Transverse colon (tissue), 4 donors: ENCODE measurements around the gene DDX10. TPM values are rescaled to one million over a fixed set of nuclear protein-coding genes. Genes with fewer than 3 reads are reported as not detected.

Experiments used
- DNase-seq: peaks from one replicate; pipeline ENCODE4 v3.0.0-alpha.2; 2019
- H3K27ac ChIP-seq, 4 donors: fragments of 200-600 bp; sonication (generic); 2 replicates each; pipeline ENCODE4 v1.5.1; 2016 to 2018; ENCODE audit warnings: inconsistent platforms in 4 of 4
- H3K27me3 ChIP-seq: fragments of 200-600 bp; sonication (generic); 2 replicates; pipeline ENCODE4 v1.5.1; 2017; ENCODE audit warnings: inconsistent platforms
- H3K36me3 ChIP-seq, 4 donors: fragments of 200-600 bp; sonication (generic); 2 replicates each; pipeline ENCODE4 v1.5.1; 2017 to 2019; ENCODE audit warnings: inconsistent platforms in 4 of 4
- H3K4me1 ChIP-seq, 4 donors: fragments of 200-600 bp; sonication (generic); 2 replicates each; pipeline ENCODE4 v1.5.1; 2017 to 2020; ENCODE audit warnings: inconsistent platforms in 4 of 4
- H3K4me3 ChIP-seq, 4 donors: fragments of 200-600 bp; sonication (generic); 1 replicate in 1 of 4; 2 replicates in 3 of 4; pipeline versions ENCODE4 v1.5.1 to v1.6.1; 2017 to 2019; ENCODE audit warnings: inconsistent platforms in 4 of 4
- H3K9me3 ChIP-seq, 2 donors: fragments of 200-600 bp; sonication (generic); 2 replicates each; pipeline ENCODE4 v1.5.1; 2017 to 2019; ENCODE audit warnings: inconsistent platforms in 2 of 2
- EP300 ChIP-seq: sonication (generic); formaldehyde crosslinking; IDR thresholded peaks from one replicate; pipeline ENCODE4 v1.6.1; 2017; ENCODE audit warnings: antibody characterized with exemption, low read depth
- POLR2A ChIP-seq: fragments of 450-650 bp; IDR thresholded peaks from one replicate; pipeline ENCODE4 v1.6.1; 2016; ENCODE audit warnings: antibody characterized with exemption, mild to moderate bottlenecking, moderate library complexity
- POLR2AphosphoS5 ChIP-seq, 3 donors: sonication (generic); formaldehyde crosslinking; IDR thresholded peaks; one replicate each; pipeline ENCODE4 v1.6.1; 2016; ENCODE audit warnings: antibody characterized with exemption in 3 of 3
- WGBS, 2 donors: methylation state at CpG; one replicate each; pipeline ENCODE4 v1.1.5; 2018; ENCODE audit warnings: low coverage in 1 of 2; 5-methylcytosine and 5-hydroxymethylcytosine counted together
- in situ Hi-C, 4 donors: fragments of 200-750 bp; cut with MboI; loops; one replicate each; pipeline versions ENCODE4 v1.15.0 to v1.15.1; 2017; ENCODE audit warnings: low sequenced_read_pairs in 3 of 4, low pct_ligation_motif_present in 1 of 4, low pct_unique_long_range_greater_than_20kb in 1 of 4
- intact Hi-C: fragments of 100-400 bp; cut with DNase I; formaldehyde crosslinking; loops from one replicate; pipeline ENCODE4 v1.15.1; 2023; ENCODE audit warnings: low total_unique reads
- total RNA-seq, 4 donors: library from RNA; depleted of rRNA; stranded (reverse); fragments of >200 nt; gene quantifications; one replicate each; pipeline ENCODE4 v1.1.0, GENCODE V29; 2016
- TF ChIP-seq, protein P1 (sequence below), 5 experiments: fragments of 200-600 bp in 3 of 5; fragments of 450-650 bp in 2 of 5; sonication (generic) in 3 of 5; IDR thresholded peaks; 1 replicate in 2 of 5; 2 replicates in 3 of 5; pipeline ENCODE4 v1.5.1; 2016 to 2017; ENCODE audit warnings: antibody characterized with exemption in 5 of 5, inconsistent platforms in 3 of 5, mild to moderate bottlenecking in 2 of 5, moderate library complexity in 1 of 5

Gene DDX10
- total RNA-seq, 4 donors from 2014 or later, result 7.6 to 38.2 (median 12.6) TPM

DNA sequence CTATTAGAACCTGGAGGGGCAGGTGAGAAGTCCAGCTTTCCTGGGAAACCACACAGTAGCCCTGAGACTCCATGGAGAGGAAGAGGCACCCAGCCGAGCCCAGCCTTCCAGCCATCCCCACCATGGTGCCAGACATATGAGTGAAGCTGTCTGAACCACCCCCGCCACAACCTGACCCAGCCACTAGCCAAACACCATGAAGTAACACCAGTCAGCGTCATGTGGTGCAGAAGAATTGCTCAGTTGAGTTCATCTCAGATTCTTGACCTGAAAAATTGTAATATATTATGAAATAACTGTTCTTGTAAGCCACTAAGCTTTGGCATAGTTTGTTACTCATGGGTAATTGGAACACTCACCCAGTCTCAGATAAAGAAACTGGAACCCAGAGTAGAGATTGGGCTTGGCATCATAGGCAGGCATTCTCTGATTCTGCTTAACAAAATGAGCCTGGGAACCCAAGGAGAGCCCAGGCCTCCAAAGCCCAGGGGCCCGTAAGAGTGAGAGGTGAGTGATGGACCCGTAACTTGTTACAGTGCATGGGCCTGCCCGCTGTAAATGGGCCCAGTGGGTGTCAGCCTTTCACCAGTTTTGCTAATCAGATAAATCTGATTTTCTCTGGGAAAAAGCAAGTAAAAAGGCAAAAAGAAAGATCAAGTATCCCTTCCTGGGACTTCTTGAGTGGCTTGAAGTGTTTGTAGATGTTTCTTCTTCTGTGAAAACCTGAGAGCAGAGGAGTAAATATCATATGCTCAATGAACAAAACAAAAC lies 305.5 kb downstream of the DDX10 start:
- TF ChIP-seq POLR2A (no peak), EP300 (no peak), POLR2AphosphoS5 (IDR thresholded peaks at IDR 0.05) (no peak)
- TF ChIP-seq, protein P1, sequence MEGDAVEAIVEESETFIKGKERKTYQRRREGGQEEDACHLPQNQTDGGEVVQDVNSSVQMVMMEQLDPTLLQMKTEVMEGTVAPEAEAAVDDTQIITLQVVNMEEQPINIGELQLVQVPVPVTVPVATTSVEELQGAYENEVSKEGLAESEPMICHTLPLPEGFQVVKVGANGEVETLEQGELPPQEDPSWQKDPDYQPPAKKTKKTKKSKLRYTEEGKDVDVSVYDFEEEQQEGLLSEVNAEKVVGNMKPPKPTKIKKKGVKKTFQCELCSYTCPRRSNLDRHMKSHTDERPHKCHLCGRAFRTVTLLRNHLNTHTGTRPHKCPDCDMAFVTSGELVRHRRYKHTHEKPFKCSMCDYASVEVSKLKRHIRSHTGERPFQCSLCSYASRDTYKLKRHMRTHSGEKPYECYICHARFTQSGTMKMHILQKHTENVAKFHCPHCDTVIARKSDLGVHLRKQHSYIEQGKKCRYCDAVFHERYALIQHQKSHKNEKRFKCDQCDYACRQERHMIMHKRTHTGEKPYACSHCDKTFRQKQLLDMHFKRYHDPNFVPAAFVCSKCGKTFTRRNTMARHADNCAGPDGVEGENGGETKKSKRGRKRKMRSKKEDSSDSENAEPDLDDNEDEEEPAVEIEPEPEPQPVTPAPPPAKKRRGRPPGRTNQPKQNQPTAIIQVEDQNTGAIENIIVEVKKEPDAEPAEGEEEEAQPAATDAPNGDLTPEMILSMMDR (IDR thresholded peaks at IDR 0.05), result no peak
- in situ Hi-C loops, result no loop called here
- intact Hi-C loops, result no loop called here
- no peaks in the 10 kb centered on the region for H3K36me3 ChIP-seq
- no peaks in the 10 kb centered on the region for H3K27me3 ChIP-seq
- DNase-seq, result no peak
- 79 to 87% methylated on average over 3 to 6 of the region's 6 CpGs for WGBS, 2 donors
- no peaks in the 10 kb centered on the region for H3K4me1 ChIP-seq
- H3K27ac ChIP-seq, result no peak overlapping the region
- H3K9me3 ChIP-seq, result no peaks in the 10 kb centered on the region
- H3K4me3 ChIP-seq, result no peak overlapping the region

DNA sequence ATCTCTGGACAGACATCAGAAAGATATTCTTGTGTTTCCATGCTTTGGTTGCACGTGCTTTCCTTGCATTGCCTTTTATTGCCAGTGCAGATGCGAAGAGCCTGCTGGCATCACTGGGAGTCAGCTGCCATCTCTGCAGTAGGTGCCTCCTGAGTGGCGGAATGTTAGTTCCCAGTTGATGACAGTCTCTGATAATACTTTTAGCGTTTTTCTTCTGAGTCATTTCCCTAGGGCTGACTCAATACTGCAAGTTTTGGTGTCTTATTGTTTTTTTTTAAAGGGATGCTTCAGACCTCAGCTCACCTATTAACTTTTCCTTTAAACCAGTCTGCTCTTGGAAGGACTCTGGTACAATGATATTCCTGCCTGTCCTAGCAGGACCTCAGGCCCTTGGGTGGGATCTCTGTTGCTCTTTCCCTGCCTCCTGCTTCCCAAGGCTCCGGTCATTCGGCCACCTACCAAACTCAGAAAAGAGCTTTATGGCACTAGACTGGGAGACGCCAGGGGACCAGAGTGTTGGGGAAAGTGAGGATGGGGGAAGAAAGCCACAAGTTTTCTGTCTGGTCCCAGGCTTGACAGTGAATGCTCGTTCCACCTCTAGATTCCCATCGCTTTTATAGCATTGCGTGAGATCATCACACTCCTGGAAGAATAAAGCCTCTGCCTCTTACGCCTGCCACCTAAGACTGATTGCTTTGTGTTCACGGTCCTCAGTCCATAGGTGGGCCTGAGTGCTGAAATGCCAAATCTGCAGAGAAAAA lies 308.7 kb downstream of the DDX10 start:
- Histone ChIP-seq H3K27me3 (no peaks in the 10 kb centered on the region), H3K27ac (no peak overlapping the region), H3K9me3 (no peaks in the 10 kb centered on the region), H3K4me3 (no peak overlapping the region), H3K36me3 (no peaks in the 10 kb centered on the region), H3K4me1 (no peaks in the 10 kb centered on the region)
- DNase-seq, result no peak
- intact Hi-C loops, result no loop called here
- WGBS, 2 donors, result 82 to 88% methylated on average over 7 to 12 of the region's 12 CpGs
- in situ Hi-C loops, result no loop called here
- TF ChIP-seq EP300 (no peak), POLR2AphosphoS5 (IDR thresholded peaks at IDR 0.05) (no peak), POLR2A (no peak)
- TF ChIP-seq, protein P1 (IDR thresholded peaks at IDR 0.05), result no peak

DNA sequence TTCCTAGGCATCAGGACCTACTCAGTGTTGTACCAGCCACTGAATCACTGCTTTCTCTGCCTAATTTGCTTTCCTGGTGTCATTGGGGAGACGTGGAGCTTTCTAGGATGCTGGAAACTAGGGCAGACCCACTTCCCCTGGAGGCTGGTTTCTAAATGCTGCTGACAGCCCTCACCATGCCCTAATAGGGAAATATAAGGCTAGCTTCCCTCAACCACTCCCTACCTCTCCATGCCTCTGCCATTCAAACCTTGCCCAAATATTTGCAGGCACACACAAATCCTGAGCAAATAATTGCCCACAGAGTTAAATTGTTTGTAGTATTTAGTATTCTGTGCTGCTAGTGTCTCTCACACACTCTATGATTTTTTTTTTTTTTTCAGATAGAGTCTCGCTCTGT lies 310.2 kb downstream of the DDX10 start:
- intact Hi-C loops, result no loop called here
- no peak overlapping the region for H3K27ac ChIP-seq
- H3K36me3 ChIP-seq, result no peaks in the 10 kb centered on the region
- in situ Hi-C loops, result no loop called here
- H3K4me3 ChIP-seq, result no peak overlapping the region
- H3K9me3 ChIP-seq, result no peaks in the 10 kb centered on the region
- no peak for DNase-seq
- WGBS, 2 donors, result 56 to 63% methylated on average over 1 to 2 of the region's 2 CpGs
- TF ChIP-seq POLR2A, result no peak
- TF ChIP-seq, protein P1 (IDR thresholded peaks at IDR 0.05), result no peak
- no peaks in the 10 kb centered on the region for H3K4me1 ChIP-seq
- no peaks in the 10 kb centered on the region for H3K27me3 ChIP-seq

DNA sequence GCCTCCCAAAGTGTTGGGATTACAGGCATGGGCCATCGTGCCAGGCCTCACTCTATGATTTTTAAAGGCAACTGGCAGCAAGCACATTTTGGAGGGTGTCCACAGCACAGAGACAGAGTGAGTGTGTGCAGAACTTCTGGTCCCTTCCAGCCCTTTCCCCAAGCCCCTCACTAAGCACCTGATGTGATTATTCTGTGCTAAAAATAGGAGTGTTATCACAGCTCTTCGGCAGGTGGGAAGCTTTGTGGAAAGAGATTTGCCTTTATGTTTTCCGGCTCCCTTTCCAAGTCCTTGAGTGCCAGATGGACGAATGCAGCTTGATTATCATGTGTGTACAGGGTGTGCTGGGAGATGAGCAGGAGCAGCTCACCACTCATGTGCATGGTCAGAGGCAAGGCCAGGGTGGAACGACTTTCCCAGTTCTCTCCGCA lies 310.8 kb downstream of the DDX10 start:
- no peak for TF ChIP-seq POLR2A
- TF ChIP-seq, protein P1 (IDR thresholded peaks at IDR 0.05), result no peak
- TF ChIP-seq EP300, result no peak
- no peak for TF ChIP-seq POLR2AphosphoS5 (IDR thresholded peaks at IDR 0.05)
- in situ Hi-C loops, result no loop called here

More for the DNA sequence above, 310.8 kb downstream of the DDX10 start:
- Histone ChIP-seq H3K27ac (no peak overlapping the region), H3K36me3 (no peaks in the 10 kb centered on the region), H3K27me3 (no peaks in the 10 kb centered on the region), H3K4me3 (no peak overlapping the region), H3K4me1 (no peaks in the 10 kb centered on the region), H3K9me3 (no peaks in the 10 kb centered on the region)
- intact Hi-C loops, result no loop called here
- whole genome bisulfite sequencing, 2 donors, result 77 to 83% methylated on average over 2 to 6 of the region's 6 CpGs
- no peak for DNase-seq
